ENCODE measurements around the gene TRAF4.

Gene TRAF4

GRCh38 chr17:28700278-28700677 is 43.5 kb upstream of the TRAF4 start:
- TF ChIP-seq CSRNP3 (CRISPR knock-in tag; IDR thresholded peaks at IDR 0.05) (no peak), CREB5 (CRISPR knock-in tag; IDR thresholded peaks at IDR 0.05; ENCODE audit: low read depth) (no peak), CSDC2 (CRISPR knock-in tag; IDR thresholded peaks at IDR 0.05) (no peak), RARB (CRISPR knock-in tag; IDR thresholded peaks at IDR 0.05) (no peak), SNAI2 (CRISPR knock-in tag; IDR thresholded peaks at IDR 0.05) (no peak), ISL1 (CRISPR knock-in tag; IDR thresholded peaks at IDR 0.05) (no peak), ZNF70 (CRISPR knock-in tag; IDR thresholded peaks at IDR 0.05) (no peak), TOX (CRISPR knock-in tag; IDR thresholded peaks at IDR 0.05; ENCODE audit: borderline replicate concordance) (no peak), ZFP3 (CRISPR knock-in tag; IDR thresholded peaks at IDR 0.05) (no peak), ZNF565 (CRISPR knock-in tag; conservative IDR thresholded peaks at IDR 0.05; ENCODE audit: low read depth) (no peak), TSHZ2 (CRISPR knock-in tag; IDR thresholded peaks at IDR 0.05) (no peak), ARNTL (CRISPR knock-in tag; IDR thresholded peaks at IDR 0.05; ENCODE audit: borderline replicate concordance, low read depth) (no peak), ESRRG (CRISPR knock-in tag; IDR thresholded peaks at IDR 0.05) (no peak)
- ATAC-seq, result no peak

GRCh38 chr17:28700830-28701492 is 42.9 kb upstream of the TRAF4 start:
- TF ChIP-seq TOX (CRISPR knock-in tag; IDR thresholded peaks at IDR 0.05; ENCODE audit: borderline replicate concordance) (no peak), POU6F1 (CRISPR knock-in tag; IDR thresholded peaks at IDR 0.05; ENCODE audit: borderline replicate concordance, low read depth) (no peak), PPARA (CRISPR knock-in tag; IDR thresholded peaks at IDR 0.05; ENCODE audit: borderline replicate concordance) (no peak), GLIS3 (CRISPR knock-in tag; IDR thresholded peaks at IDR 0.05) (no peak), ARNTL (CRISPR knock-in tag; IDR thresholded peaks at IDR 0.05; ENCODE audit: borderline replicate concordance, low read depth) (no peak), BACH2 (CRISPR knock-in tag; IDR thresholded peaks at IDR 0.05; ENCODE audit: borderline replicate concordance) (no peak), ZC3H10 (CRISPR knock-in tag; IDR thresholded peaks at IDR 0.05) (no peak), PATZ1 (CRISPR knock-in tag; IDR thresholded peaks at IDR 0.05; ENCODE audit: borderline replicate concordance) (no peak), SNAI2 (CRISPR knock-in tag; IDR thresholded peaks at IDR 0.05) (no peak), ZNF8 (CRISPR knock-in tag; IDR thresholded peaks at IDR 0.05) (no peak), ZNF565 (CRISPR knock-in tag; conservative IDR thresholded peaks at IDR 0.05; ENCODE audit: low read depth) (no peak), TSHZ2 (CRISPR knock-in tag; IDR thresholded peaks at IDR 0.05) (no peak), RARB (CRISPR knock-in tag; IDR thresholded peaks at IDR 0.05) (no peak), CSRNP3 (CRISPR knock-in tag; IDR thresholded peaks at IDR 0.05) (no peak), CSDC2 (CRISPR knock-in tag; IDR thresholded peaks at IDR 0.05) (no peak), ISL1 (CRISPR knock-in tag; IDR thresholded peaks at IDR 0.05) (no peak), ZNF70 (CRISPR knock-in tag; IDR thresholded peaks at IDR 0.05) (no peak), TCF4 (CRISPR knock-in tag; IDR thresholded peaks at IDR 0.05; ENCODE audit: borderline replicate concordance) (no peak), ZFP30 (CRISPR knock-in tag; IDR thresholded peaks at IDR 0.05) (no peak)
- no peak for ATAC-seq
